GM18520 (cell line): ENCODE measurements around the gene DHRSX.
"Not testable (repeated sequence)": the region's sequence is repeated elsewhere in the genome, so short reads cannot be mapped to it uniquely, and the experiment has no call there.

Source experiments
- ATAC-seq: cut with Tn5 transposase; IDR thresholded peaks from one replicate; pipeline ENCODE4 v1.9.1; 2021; ENCODE audit not compliant: unreplicated experiment

DHRSX gene

GRCh38 chrX:2330910-2331309 is 169.9 kb downstream of the DHRSX start:
- ATAC-seq, result no peak

GRCh38 chrX:2330487-2330886 is 170.3 kb downstream of the DHRSX start:
- no peak for ATAC-seq

GRCh38 chrX:2327423-2327822 is 173.4 kb downstream of the DHRSX start:
- no peak for ATAC-seq

DNA sequence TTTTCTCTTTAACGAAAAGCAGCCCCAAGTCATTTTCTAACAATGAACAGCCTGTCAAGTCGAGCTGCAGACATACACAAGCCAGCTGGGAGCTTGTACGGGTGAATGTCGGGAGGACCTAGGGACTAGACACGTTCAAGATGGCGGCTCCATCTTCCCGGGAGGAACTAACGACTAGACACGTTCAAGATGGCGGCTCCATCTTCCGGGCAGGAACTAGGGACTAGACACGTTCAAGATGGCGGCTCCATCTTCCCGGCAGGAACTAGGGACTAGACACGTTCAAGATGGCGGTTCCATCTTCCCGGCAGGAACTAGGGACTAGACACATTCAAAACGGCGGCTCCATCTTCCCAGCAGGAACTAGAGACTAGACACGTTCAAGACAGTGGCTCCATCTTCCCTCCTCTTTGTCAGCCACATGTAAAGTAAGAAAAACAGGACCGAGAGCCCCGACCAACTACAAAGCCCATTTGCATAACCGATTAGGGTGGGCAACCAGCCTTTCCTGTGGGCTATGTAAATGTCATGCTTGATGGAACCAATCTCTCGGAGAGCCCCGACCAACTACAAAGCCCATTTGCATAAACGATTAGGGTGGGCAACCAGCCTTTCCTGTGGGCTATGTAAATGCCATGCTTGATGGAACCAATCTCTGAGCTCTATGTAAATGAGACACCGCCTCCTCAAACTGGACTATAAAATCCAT is 175.5 kb downstream of the DHRSX start:
- no peak for ATAC-seq

GRCh38 chrX:2324151-2324550 is 176.6 kb downstream of the DHRSX start:
- ATAC-seq, result no peak

GRCh38 chrX:2321411-2321810 is 179.4 kb downstream of the DHRSX start:
- no peak for ATAC-seq

- no peak for ATAC-seq
Measured at GRCh38 chrX:2320580-2321327, 180.0 kb downstream of the DHRSX start.

GRCh38 chrX:2320089-2320488 is 180.7 kb downstream of the DHRSX start:
- ATAC-seq, result no peak

DNA sequence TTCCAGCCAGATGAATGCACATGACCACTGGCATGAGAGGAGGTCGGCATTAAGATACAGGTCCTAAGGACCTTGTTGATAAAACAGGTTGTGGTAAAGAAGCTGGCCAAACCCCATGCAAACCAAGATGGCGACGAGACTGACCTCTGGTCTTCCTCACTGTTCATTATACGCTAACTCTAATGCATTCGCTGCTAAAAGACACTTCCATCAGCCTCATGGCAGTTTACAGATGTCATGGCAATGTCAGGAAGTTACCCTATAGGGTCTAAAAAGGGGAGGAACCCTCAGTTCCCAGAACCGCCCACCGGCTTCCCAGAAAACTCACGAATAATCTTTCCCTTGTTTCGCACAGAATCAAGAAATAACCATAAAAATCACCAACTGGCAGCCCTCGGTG is 182.4 kb downstream of the DHRSX start:
- no peak for ATAC-seq

GRCh38 chrX:2317527-2318055 is 183.2 kb downstream of the DHRSX start:
- ATAC-seq, result no peak

DNA sequence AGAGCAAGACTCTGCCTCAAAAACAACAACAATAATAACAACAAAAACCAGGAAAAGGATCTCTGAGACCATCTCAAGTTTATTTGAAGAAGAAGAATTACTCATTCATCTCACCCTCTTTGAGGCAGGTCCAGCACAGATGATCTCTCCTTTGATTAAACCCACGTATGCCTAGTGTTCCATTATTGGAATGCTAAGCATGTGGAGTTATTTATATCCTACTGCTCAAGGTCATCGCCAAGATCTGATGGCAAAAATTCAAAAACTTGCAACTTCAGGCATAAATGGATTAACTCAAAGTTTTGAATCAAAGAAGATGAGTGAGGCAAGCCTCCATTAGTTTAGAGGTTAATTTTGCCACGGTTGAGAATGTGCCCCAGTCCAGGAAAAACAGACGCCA is 184.2 kb downstream of the DHRSX start:
- ATAC-seq, result no peak

DNA sequence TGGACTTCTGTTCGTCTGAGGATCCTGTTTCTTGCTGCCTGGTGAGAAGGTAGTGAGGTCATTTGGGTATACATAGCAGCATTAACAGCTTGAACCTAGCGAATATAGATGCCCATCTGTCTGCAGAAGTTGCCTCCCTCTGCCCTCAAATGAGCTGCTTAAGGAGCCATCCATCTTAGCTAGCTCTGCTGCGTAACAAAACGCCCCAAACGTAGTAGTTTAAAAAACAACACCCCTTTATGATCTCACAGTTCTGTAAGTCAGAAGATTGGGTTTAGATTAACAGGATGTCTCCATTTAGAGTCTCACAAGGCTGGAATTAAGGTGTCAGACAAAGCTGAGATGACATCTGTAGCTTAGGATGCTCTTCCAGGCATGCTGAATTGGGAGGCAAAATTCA is 185.3 kb downstream of the DHRSX start:
- no peak for ATAC-seq

DNA sequence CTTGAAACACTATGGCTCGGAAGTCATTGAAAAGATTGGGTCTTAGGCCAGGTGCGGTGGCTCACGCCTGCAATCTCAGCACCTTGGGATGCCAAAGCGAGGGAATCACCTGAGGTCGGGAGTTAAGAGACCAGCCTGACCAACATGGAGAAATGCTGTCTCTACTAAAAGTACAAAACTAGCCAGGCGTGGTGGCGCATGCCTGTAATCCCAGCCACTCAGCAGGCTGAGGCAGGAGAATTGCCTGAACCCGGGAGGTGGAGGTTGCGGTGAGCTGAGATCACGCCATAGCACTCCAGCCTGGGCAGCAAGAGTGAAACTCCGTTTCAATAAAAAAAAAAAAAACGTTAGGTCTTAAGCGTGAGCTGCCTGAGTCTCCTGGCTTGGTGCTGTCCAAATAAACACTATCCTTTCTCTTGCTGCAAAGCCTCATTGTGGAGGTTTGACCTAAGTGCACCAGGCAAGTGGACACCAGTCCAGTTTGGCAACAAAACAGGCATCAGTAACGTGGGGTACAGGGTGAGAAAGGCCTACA is 185.9 kb downstream of the DHRSX start:
- no peak for ATAC-seq

GRCh38 chrX:2313864-2314640 is 186.7 kb downstream of the DHRSX start:
- no peak for ATAC-seq

DNA sequence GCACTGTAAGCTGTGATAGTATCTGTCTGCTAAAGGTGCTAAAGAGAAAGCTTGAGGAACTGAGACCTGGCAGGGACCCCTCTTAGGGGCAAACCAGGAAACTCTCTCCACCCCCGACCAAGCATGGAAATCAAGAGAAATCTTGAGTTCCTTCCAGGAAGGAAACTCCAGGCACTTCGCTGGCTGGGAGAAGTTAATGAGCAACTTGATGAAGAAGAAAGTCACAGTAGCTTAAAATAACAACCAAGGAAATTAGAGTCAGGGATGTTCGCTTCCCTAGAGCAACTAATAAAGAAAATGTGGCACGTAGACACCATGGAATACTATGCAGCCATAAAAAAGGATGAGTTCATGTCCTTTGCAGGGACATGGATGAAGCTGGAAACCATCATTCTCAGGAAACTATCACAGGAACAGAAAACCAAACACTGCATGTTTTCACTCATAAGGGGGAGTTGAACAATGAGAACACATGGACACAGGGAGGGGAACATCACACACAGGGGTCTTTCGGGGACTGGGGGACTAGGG is 188.7 kb downstream of the DHRSX start:
- ATAC-seq, result not testable (repeated sequence)

DNA sequence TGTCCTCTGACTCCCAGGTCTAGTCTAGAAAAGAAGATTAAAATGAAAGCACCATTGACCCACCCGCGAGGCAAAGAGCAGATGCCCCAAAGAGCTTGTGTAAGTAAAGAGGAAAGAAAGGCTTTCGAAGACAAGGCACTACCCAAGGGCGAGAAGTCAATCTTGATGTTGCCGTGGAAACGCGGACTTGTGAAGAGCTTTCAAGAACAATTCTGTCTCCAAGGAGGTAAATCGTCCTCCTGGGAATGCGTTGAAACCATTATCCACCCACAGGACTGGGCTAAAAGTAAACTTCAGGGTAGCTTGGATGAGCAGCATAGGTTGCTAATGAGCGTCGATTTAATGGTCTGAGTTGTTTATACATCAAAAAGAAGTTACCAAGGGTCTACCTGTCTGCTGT is 189.3 kb downstream of the DHRSX start:
- no peak for ATAC-seq

DNA sequence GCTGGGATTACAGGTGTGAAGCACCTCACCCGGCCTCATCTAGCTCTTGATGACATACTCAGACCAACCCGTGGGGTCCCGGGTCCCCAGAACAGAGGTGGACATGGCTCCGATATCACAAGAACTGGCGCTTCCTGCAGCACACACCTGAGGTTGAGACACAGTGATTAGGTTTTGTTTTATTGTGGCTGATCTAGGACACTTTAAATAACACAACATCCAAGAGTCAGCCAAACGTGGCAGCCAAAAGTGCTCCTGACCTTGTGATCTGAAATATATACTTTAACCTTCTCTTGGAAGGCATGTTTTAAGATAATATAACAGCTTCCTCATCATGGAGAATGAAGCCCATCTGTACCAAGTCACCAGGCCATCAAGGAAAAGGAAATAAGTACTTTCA is 198.9 kb downstream of the DHRSX start:
- no peak for ATAC-seq

DNA sequence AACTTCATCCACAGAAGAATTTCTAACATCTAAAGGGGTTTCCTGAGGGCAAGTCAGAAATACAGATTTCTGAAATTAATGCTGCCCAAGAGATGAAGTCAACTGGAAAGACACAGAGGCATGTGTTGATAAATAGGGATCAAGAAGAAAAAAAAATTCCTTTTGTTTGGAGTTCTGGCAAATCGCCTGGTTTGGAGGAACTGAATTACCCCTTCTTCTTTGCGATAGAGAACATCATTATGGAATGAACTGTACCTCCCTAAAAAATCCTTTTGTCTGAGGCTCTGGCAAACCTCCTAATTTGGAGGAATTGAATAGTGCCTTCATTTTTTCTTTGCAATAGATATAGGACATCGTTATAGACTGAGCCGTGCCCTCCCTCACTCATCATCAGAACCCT is 200.9 kb downstream of the DHRSX start:
- no peak for ATAC-seq

- no peak for ATAC-seq
Measured at GRCh38 chrX:2286731-2287130, 214.0 kb downstream of the DHRSX start.

DNA sequence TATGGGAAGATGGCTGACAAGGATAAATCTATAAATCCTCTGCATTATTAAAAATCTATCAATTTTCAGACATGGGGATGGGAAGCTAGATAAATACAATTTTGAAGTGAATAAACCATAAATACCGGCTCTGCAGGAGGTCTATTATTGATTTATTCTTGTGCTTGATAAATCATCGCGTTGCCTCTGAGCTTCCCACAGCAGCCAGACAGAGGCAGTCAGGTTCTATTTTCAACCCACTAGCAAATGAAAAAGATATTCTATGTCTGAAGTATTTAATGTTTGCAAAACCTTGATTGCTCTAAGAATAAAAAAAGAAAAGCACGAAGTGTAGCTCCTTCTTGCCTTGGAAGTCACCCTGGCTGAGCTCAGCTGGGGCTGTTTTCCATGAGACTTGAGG is 216.2 kb downstream of the DHRSX start:
- ATAC-seq, result no peak

GRCh38 chrX:2284133-2284532 is 216.6 kb downstream of the DHRSX start:
- ATAC-seq, result no peak
